Type B pancreatic cell (in vitro differentiated cells): ENCODE results near the gene GIPR. TPM values are rescaled to one million over a fixed set of nuclear protein-coding genes. Genes with fewer than 3 reads are reported as not detected.
A peak's percentile ranks its signal among the peaks of the same experiment; 100 is the strongest.

Experiments used
- DNase-seq: peaks from one replicate; pipeline ENCODE4 v3.0.0; 2021; ENCODE audit warnings: mixed read lengths; ENCODE audit not compliant: unreplicated experiment; ENCODE audit errors: extremely low spot score
- H3K27ac Mint-ChIP-seq: 2 replicates; pipeline ENCODE4 v1.8.0; 2021; ENCODE audit warnings: mild to moderate bottlenecking, mixed read lengths
- H3K27me3 Mint-ChIP-seq: 2 replicates; pipeline ENCODE4 v1.8.0; 2021; ENCODE audit warnings: mixed read lengths
- H3K36me3 Mint-ChIP-seq: 2 replicates; pipeline ENCODE4 v1.8.0; 2021; ENCODE audit warnings: mixed read lengths
- H3K4me1 Mint-ChIP-seq: one replicate; pipeline ENCODE4 v1.8.0; 2021; ENCODE audit warnings: mixed read lengths; ENCODE audit not compliant: unreplicated experiment
- H3K4me3 Mint-ChIP-seq: 2 replicates; pipeline ENCODE4 v1.8.0; 2021; ENCODE audit warnings: mild to moderate bottlenecking, mixed read lengths
- H3K9me3 Mint-ChIP-seq: 2 replicates; pipeline ENCODE4 v1.8.0; 2021; ENCODE audit warnings: mixed read lengths
- total RNA-seq: library from RNA; stranded (reverse); gene quantifications from 2 replicates; pipeline ENCODE4 v1.2.1, GENCODE V29; 2021; ENCODE audit warnings: low replicate concordance
- TF ChIP-seq, protein P1 (sequence below): fragments of 200-600 bp; sonication (generic); conservative IDR thresholded peaks from 2 replicates; pipeline ENCODE4 v1.5.0; 2021; ENCODE audit warnings: antibody characterized with exemption, mild to moderate bottlenecking

Gene GIPR
- total RNA-seq, 1 donor from 2014 or later: 8.0 TPM

DNA sequence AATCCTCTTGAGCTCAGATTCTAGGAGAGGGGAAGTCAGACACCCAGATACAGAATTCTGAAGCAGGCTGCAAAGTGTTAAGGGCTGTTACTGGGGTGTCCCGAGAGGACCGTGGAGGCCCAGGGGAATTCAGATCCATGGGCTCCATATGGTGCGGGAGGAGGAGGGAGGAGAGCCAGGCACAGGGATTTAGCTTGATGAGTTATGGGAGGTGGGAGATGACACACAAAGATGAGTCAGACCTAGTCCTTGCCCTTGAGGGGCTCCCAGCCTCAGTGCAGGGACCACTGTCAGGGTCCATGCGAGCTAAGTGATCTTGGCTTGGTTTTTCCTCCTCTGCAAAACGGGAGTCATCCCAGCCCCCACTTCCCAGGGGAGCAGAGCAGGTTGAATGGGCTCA lies 14.4 kb upstream of the GIPR start:
- Mint-ChIP-seq H3K4me3 (no peak overlapping the region), H3K36me3 (no peaks in the 10 kb centered on the region), H3K27me3 (no peaks in the 10 kb centered on the region), H3K4me1 (peaks cover 2% of the 10 kb centered on the region), H3K27ac (peak overlapping the region; percentile 29), H3K9me3 (no peaks in the 10 kb centered on the region)
- TF ChIP-seq, protein P1, sequence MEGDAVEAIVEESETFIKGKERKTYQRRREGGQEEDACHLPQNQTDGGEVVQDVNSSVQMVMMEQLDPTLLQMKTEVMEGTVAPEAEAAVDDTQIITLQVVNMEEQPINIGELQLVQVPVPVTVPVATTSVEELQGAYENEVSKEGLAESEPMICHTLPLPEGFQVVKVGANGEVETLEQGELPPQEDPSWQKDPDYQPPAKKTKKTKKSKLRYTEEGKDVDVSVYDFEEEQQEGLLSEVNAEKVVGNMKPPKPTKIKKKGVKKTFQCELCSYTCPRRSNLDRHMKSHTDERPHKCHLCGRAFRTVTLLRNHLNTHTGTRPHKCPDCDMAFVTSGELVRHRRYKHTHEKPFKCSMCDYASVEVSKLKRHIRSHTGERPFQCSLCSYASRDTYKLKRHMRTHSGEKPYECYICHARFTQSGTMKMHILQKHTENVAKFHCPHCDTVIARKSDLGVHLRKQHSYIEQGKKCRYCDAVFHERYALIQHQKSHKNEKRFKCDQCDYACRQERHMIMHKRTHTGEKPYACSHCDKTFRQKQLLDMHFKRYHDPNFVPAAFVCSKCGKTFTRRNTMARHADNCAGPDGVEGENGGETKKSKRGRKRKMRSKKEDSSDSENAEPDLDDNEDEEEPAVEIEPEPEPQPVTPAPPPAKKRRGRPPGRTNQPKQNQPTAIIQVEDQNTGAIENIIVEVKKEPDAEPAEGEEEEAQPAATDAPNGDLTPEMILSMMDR: no peak
- no peak for DNase-seq

DNA sequence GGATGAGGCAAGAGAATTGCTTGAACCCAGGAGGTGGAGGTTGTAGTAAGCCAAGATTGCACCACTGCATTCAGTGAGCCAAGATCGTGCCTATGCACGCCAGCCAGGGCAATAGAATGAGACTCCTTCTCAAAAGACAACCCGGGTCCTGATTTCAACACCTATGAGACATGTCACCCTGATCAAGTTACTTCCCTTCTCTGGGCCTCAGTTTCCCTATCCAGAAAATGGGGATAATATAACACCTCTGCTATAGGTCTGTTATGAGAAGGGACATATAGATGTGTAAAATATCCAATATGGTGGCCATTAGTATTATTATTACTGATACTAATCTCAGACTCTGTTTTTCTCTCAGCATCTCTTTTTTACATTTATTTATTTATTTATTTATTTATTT lies 12.9 kb upstream of the GIPR start:
- DNase-seq: no peak
- H3K36me3 Mint-ChIP-seq: no peaks in the 10 kb centered on the region
- H3K4me3 Mint-ChIP-seq: no peak overlapping the region
- peaks cover 4% of the 10 kb centered on the region for H3K27me3 Mint-ChIP-seq
- H3K4me1 Mint-ChIP-seq: peaks cover 11% of the 10 kb centered on the region
- no peak overlapping the region for H3K27ac Mint-ChIP-seq
- no peaks in the 10 kb centered on the region for H3K9me3 Mint-ChIP-seq
- TF ChIP-seq, protein P1: no peak

DNA sequence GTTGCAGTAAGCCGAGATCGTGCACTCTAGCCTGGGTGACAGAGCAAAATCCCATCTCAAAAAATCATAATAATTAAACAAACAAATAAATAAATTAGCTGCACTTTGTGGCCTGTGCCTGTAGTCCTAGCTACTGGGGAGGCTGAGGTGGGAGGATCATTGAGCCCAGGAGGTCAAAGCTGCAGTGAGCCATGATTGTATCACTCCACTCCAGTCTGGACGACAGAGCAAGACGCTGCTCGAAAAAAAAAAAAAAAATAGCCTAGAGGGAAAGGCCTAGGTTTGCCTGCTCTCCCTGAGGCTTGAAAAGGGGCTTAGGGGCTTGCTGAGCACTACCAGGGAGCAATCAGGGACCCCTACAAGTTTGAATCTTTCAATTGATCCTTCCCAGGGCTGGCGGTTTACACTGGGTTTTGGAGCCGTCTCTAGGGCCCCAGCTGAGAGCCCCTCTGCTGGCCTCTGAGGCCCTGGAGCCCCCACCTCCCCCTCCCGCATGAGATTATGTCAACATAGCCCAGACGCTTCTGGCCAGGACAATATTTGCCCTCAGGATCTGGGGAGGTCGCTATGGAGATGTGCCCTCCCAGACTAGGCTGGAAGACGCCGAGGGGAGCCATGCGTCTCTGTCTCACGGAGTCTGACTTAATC lies 10.4 kb upstream of the GIPR start:
- H3K9me3 Mint-ChIP-seq: no peaks in the 10 kb centered on the region
- peaks cover 9% of the 10 kb centered on the region for H3K27me3 Mint-ChIP-seq
- H3K4me3 Mint-ChIP-seq: no peak overlapping the region
- H3K4me1 Mint-ChIP-seq: peaks cover 11% of the 10 kb centered on the region
- TF ChIP-seq, protein P1: no peak
- H3K36me3 Mint-ChIP-seq: no peaks in the 10 kb centered on the region
- H3K27ac Mint-ChIP-seq: no peak overlapping the region
- no peak for DNase-seq

DNA sequence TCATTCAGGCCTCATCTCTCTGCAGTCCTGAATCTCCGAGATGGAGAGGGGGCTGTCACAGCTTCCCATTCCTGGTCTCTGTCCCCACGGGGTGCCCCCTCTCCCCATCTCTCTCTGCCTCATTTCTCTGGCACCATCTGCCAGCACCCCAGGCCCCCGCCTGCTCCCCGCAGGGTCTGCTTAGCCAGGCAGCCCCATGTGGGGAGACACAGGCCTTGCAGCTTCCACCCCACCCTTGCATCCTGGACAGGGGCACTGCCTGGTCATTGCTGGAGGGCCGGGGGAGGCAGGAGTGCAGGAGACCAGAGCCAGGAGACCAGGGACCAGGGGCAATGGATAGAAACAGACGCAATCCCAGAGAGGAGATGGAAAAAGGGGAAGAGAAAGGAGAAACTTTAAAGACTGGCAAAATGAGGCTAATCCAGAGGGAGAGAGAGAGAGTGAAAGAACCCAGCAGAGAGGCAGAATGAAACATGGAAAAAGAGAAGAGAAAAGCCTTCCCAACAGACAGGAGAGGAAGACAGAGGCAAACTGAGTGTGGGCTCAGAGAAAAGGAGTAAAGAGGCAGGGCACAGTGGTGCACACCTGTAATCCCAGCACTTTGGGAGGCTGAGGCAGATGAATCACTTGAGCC lies 8.8 kb upstream of the GIPR start:
- Mint-ChIP-seq H3K36me3 (no peaks in the 10 kb centered on the region), H3K27me3 (peaks cover 9% of the 10 kb centered on the region), H3K27ac (peak overlapping the region; percentile 73), H3K4me3 (peak overlapping the region; percentile 40), H3K4me1 (peaks cover 11% of the 10 kb centered on the region), H3K9me3 (no peaks in the 10 kb centered on the region)
- DNase-seq: no peak
- TF ChIP-seq, protein P1: no peak

DNA sequence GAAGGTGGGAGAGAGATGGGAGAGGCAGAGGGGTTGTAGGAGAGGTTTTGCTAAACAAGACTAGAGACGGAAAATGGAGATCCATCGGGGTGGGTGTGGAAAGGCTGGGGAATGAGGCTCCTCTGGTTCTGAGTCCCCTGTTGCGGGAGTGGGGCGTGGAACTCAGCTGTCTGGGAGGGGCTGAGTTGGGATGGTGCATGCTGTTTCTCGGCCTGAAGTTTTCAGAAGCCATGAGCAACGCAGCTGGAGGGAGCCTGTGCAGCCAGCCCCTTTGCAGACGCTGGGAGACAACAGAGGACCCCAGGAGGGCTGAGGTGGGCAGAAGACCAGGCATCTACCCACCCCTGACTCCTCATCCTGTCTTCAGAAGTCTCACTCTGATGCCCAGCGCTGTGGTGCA lies 7.4 kb upstream of the GIPR start:
- Mint-ChIP-seq H3K27ac (peak overlapping the region; percentile 96), H3K27me3 (peaks cover 16% of the 10 kb centered on the region), H3K9me3 (no peaks in the 10 kb centered on the region), H3K4me3 (peak overlapping the region; percentile 78), H3K36me3 (no peaks in the 10 kb centered on the region), H3K4me1 (peaks cover 16% of the 10 kb centered on the region)
- no peak for DNase-seq
- TF ChIP-seq, protein P1: no peak
